ENCODE results near the gene PGBD1.

DNA sequence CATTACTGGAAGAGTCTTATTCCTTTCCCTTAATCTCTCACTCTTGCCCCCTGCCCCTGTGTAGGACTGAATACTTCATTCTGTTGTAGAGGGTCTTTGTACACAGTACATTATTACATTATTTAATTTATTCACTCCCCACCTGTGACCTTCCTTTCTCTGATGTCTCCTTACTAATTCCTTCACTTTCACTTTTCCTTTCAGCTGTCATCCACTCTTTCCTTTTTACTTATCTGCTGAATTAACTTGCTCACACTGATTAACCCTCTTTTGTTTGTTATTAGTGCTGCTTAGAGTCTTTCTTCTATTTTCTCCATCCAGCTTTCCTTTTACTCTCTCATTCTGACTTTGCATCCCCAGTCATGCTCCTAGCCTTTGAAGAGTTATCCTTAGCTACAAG lies 6.5 kb upstream of the PGBD1 start:
- no peak for TF ChIP-seq GATAD1 (CRISPR knock-in tag; IDR thresholded peaks at IDR 0.05)
- no peak for TF ChIP-seq MYC (CRISPR knock-in tag; IDR thresholded peaks at IDR 0.05; ENCODE audit: borderline replicate concordance)
- TF ChIP-seq TRIM24 (CRISPR knock-in tag; IDR thresholded peaks at IDR 0.05), result no peak
- TF ChIP-seq PHF20 (CRISPR knock-in tag; IDR thresholded peaks at IDR 0.05), result no peak
- no peak for TF ChIP-seq ZNF501 (CRISPR knock-in tag; IDR thresholded peaks at IDR 0.05)
- TF ChIP-seq TARDBP (CRISPR knock-in tag; IDR thresholded peaks at IDR 0.05), result no peak
- TF ChIP-seq, protein P1, sequence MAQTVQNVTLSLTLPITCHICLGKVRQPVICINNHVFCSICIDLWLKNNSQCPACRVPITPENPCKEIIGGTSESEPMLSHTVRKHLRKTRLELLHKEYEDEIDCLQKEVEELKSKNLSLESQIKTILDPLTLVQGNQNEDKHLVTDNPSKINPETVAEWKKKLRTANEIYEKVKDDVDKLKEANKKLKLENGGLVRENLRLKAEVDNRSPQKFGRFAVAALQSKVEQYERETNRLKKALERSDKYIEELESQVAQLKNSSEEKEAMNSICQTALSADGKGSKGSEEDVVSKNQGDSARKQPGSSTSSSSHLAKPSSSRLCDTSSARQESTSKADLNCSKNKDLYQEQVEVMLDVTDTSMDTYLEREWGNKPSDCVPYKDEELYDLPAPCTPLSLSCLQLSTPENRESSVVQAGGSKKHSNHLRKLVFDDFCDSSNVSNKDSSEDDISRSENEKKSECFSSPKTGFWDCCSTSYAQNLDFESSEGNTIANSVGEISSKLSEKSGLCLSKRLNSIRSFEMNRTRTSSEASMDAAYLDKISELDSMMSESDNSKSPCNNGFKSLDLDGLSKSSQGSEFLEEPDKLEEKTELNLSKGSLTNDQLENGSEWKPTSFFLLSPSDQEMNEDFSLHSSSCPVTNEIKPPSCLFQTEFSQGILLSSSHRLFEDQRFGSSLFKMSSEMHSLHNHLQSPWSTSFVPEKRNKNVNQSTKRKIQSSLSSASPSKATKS (CRISPR knock-in tag; IDR thresholded peaks at IDR 0.05), result no peak

Measured in HepG2 (cell line).